Erythroblast (primary cell): Measurements from ENCODE around the gene VWA5B2.

Source experiments
- DNase-seq, 2 experiments: peaks; one replicate each; lab custom pipeline; 2025; lab: John Stamatoyannopoulos, UW
- GATA1 ChIP-seq: IDR thresholded peaks from 2 replicates; pipeline ENCODE4 v1.6.1; 2011; ENCODE audit warnings: low read depth, mild to moderate bottlenecking, control low read depth, low read length, moderate library complexity
- POLR2A ChIP-seq: IDR thresholded peaks from 2 replicates; pipeline ENCODE4 v1.6.1; 2011; ENCODE audit warnings: mild to moderate bottlenecking, low read length

VWA5B2 gene

DNA sequence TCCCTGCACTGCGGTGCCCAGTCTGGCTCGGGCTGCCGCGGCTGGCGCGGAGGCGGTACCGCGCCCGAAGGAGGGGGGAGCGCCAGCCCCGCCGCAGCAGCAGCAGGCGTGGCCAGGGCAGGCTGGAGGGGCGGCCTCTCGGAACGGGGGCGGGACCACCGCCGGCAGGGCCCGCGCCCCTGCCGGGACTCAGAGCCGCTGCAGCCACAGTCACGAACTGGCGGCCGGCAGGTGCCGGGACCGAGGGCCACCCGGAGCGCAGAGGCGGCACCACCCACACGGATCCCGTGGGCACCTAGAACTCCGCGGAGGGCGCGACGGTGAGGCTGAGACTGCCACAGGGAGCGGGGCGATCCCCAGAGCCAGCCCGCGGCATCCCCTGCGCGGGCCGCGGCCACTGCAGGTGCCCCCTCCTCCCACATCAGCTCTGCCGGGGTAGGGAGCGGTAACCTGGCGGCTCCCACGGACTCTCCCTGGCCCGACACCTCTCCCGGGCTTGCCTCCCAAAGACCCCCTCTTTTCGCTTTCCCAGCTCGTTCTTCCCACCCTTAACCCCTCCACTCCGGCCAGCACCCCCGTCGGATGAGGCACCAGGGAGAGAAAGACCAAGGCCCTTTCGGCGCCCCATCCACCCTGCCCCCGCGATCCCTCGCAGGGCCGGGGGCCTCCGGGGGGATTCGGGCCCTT lies at the start of gene VWA5B2:
TSS of gene VWA5B2 (plus strand) at position 192 of the 687 bp plus-strand sequence. CDS start 944 bp downstream, outside the sequence.
- no peak for TF ChIP-seq GATA1
- TF ChIP-seq POLR2A: no peak
- peak; percentile 75 to 77 for DNase-seq

DNA sequence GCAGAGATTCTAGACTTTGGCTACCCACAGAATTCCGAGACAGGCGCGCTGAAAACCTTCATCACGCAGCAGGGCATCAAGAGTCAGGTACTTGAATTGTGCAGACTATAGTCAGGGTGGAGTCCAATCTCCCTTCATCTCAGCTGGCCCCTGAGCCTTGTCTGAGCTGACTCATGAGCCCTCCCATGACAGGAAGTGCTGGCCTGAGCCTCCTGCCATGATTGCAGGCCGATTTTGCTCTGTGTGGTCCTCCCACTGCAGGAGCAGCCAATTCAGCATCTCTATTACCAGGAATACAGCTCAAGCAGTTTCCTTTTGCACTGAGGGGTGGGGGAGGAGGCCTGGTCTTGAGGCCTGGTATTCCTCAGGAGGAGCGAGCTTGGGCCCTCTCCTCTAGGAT lies 49.2 kb upstream of the VWA5B2 start:
- TF ChIP-seq POLR2A (no peak), GATA1 (no peak)

DNA sequence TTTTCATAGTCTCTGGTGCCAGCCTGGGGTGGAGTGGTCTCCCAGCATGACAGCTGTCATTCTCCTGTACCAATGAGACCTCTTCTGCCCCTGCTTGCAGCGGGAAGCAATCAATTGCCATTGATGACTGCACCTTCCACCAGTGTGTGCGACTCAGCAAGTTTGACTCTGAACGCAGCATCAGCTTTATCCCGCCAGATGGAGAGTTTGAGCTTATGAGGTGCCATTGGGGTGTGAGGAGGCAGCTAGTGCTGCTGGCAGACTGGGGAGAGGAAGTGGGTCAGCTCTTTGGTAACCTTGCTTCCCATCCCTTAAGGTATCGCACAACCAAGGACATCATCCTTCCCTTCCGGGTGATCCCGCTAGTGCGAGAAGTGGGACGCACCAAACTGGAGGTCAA lies 47.8 kb upstream of the VWA5B2 start:
- no peak for DNase-seq
- TF ChIP-seq GATA1 (no peak), POLR2A (no peak)

More for the DNA sequence above, 49.2 kb upstream of the VWA5B2 start:
- DNase-seq: peak; percentile 33 to 49

DNA sequence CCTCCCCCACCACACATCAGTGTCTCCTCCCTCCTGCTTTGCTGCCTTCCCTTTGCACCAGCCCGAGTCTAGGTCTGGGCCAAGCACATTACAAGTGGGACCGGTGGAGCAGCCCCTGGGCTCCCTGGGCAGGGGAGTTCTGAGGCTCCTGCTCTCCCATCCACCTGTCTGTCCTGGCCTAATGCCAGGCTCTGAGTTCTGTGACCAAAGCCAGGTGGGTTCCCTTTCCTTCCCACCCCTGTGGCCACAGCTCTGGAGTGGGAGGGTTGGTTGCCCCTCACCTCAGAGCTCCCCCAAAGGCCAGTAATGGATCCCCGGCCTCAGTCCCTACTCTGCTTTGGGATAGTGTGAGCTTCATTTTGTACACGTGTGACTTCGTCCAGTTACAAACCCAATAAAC lies 45.7 kb upstream of the VWA5B2 start:
- no peak for DNase-seq
- TF ChIP-seq POLR2A (no peak), GATA1 (no peak)

GRCh38 chr3:184184546-184185230 lies 44.7 kb upstream of the VWA5B2 start:
- no peak for TF ChIP-seq POLR2A
- no peak for TF ChIP-seq GATA1
- peak; percentile 49 to 61 for DNase-seq

DNA sequence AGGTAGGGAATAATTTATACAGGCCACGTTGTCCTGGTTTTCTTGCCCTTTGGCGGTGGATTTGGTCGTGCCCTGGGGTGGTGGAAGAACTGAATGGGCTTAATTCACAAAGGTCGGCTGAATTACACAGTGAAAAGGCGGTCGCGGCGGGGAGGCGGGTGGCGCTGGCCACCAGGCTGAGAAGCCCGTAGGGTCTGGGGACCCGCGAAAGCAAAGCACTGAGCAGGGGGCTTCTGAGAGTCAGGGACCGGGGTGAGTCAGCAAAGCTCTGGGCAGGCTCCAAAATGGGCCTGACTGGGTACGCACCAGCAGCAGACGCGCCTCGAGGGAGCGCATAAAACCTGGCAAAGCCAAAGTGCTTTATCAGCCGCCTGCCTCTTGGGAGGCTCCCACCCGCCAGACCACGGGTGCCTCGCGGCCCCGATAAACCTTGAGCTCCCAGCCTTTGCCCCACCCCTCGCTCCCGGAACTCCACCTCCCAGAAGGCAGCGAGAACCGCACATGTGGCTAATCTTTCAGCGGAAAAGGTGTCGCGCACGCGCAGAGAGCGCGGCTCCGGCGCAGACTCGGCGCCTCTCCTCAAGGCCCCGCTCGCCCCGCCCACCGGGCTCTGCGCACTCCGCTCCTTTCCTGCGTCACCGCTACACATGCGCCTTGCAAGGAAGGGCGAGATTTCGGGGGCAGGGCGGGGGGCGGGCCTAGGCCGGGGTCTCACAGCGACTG lies 43.8 kb upstream of the VWA5B2 start:
- DNase-seq: peak; percentile 100
- TF ChIP-seq GATA1 (peak; percentile 49), POLR2A (peak; percentile 80)

- TF ChIP-seq POLR2A (peak; percentile 6), GATA1 (no peak)
- peak; percentile 83 to 87 for DNase-seq
Measured at GRCh38 chr3:184186184-184186901, 43.0 kb upstream of the VWA5B2 start, which contains the start of gene ABCF3. TSS of gene ABCF3 (plus strand) at chr3:184186199. CDS start at chr3:184186208, 9 bp downstream.

- TF ChIP-seq GATA1 (no peak), POLR2A (no peak)
- peak; percentile 59 to 60 for DNase-seq
Measured at GRCh38 chr3:184186902-184187207, 42.5 kb upstream of the VWA5B2 start.

DNA sequence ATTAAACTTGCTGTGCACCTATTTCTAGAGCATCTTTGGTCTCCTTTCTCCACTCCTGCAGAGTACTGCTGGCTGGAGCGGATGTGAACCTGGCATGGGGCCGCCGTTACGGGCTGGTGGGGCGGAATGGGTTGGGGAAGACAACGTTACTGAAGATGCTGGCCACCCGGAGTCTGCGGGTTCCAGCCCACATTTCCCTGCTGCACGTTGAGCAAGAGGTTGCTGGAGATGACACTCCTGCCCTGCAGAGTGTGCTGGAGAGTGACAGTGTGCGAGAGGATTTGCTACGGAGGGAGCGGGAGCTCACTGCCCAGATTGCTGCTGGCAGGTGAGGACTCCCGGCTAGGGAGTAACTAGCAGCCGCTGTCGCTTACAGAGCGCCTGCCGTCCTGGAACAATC lies 41.3 kb upstream of the VWA5B2 start:
- no peak for DNase-seq
- TF ChIP-seq GATA1 (no peak), POLR2A (no peak)

DNA sequence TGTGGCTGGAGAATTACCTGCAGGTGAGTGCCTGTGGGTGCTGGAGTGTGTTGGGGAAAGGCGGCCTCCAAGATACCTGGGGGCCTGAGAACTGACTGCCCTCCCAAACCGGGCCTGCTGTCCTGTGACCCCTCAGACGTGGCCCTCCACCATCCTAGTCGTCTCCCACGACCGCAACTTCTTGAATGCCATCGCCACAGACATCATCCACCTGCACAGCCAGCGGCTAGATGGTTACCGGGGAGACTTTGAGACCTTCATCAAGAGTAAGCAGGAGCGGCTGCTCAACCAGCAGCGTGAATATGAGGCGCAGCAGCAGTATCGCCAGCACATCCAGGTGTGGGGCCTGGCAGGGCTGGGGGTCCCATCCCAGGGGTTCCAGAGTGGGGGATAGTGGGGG lies 40.0 kb upstream of the VWA5B2 start:
- no peak for DNase-seq
- TF ChIP-seq POLR2A: no peak
- TF ChIP-seq GATA1: no peak

DNA sequence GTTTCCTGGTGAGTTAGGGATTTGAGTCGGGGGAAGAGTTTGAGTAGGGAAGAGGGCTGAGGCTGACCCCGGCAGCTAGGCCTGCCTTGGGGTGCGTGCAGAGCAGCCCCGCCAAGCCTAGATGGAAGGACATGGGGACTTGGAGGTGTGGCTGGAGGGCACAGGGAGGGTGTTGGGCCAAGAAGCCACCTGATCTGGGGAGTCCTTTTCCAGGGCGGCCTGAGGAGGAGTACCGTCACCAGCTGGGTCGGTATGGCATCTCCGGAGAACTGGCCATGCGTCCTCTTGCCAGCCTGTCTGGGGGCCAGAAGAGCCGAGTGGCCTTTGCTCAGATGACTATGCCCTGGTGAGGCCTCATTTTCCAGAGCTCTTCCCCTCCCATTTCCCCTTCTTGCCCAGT lies 36.5 kb upstream of the VWA5B2 start:
- no peak for DNase-seq
- TF ChIP-seq GATA1 (no peak), POLR2A (no peak)

- DNase-seq: no peak
- TF ChIP-seq GATA1: no peak
- TF ChIP-seq POLR2A: no peak
Measured at GRCh38 chr3:184193991-184194539, 35.3 kb upstream of the VWA5B2 start.

DNA sequence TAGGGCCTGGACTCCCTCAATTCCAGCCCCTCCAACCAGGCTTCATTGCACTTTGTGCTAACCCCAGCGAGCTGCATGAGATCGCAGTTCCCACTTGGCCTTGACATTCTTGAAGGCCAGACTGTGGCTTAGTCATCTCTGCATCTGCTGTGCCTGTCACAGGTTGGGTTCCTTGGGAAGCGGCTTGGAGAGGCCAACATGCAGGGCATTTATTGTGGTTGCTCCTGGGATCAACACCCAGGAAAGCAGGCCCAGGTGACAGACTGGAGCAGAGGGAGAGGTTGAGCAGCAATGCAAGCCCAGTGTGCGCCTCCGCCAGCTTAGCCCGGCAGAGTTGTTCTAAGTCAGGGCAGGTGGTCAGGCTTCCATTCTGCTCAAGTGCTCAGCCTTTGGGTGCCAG lies 32.8 kb upstream of the VWA5B2 start:
- TF ChIP-seq GATA1 (no peak), POLR2A (no peak)
- no peak for DNase-seq

DNA sequence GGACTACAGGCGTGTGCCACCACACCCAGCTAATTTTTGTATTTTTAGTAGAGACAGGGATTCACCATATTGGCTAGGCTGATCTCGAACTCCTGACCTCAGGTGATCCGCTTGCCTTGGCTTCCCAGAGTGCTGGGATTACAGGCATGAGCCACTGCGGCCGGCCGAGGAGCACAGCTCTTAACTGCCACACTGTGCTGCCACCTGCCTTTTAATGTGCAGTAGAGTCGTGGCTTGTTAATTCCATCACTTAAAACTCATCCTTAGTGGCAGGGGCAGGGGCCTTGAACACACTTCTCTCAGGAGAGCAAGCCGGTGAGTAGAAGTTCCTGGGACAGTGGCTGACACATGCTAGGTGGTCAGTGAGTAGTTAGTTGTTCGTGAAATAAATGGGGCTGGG lies 30.9 kb upstream of the VWA5B2 start:
- DNase-seq: no peak
- TF ChIP-seq GATA1 (no peak), POLR2A (no peak)
